ENCODE data around the gene PARD3B.

PARD3B gene

GRCh38 chr2:205003288-205003687 lies 458.0 kb downstream of the PARD3B start:
- TF ChIP-seq CTCF (conservative IDR thresholded peaks at IDR 0.05; ENCODE audit: low read depth), result no peak
- POLR2A ChIA-PET (ENCODE audit: low non-redundant PET), result no interaction called here
- H3K27ac ChIP-seq, result no peak overlapping the region
- DNase-seq (ENCODE audit: low spot score), result no peak
- CTCF ChIA-PET, result no interaction called here

GRCh38 chr2:205010196-205010595 lies 464.9 kb downstream of the PARD3B start:
- ChIA-PET CTCF (interaction anchor here (0.6 kb wide), 1 partner anchor 23 kb away, joined by 3 read pairs; no protein-coding TSS in a partner anchor), POLR2A (ENCODE audit: low non-redundant PET) (no interaction called here)
- TF ChIP-seq CTCF (conservative IDR thresholded peaks at IDR 0.05; ENCODE audit: low read depth), result no peak
- DNase-seq (ENCODE audit: low spot score), result no peak
- H3K27ac ChIP-seq, result no peak overlapping the region

- ChIA-PET CTCF (no interaction called here), POLR2A (ENCODE audit: low non-redundant PET) (no interaction called here)
- no peak for TF ChIP-seq CTCF (conservative IDR thresholded peaks at IDR 0.05; ENCODE audit: low read depth)
- H3K27ac ChIP-seq, result no peak overlapping the region
- DNase-seq (ENCODE audit: low spot score), result no peak
Observed at GRCh38 chr2:205011031-205011430, 465.8 kb downstream of the PARD3B start.

GRCh38 chr2:205012961-205013360 lies 467.7 kb downstream of the PARD3B start:
- H3K27ac ChIP-seq, result no peak overlapping the region
- DNase-seq (ENCODE audit: low spot score), result no peak
- no peak for TF ChIP-seq CTCF (conservative IDR thresholded peaks at IDR 0.05; ENCODE audit: low read depth)
- ChIA-PET CTCF (no interaction called here), POLR2A (ENCODE audit: low non-redundant PET) (no interaction called here)

GRCh38 chr2:205013586-205013985 lies 468.3 kb downstream of the PARD3B start:
- TF ChIP-seq CTCF (conservative IDR thresholded peaks at IDR 0.05; ENCODE audit: low read depth), result no peak
- ChIA-PET CTCF (interaction anchor here (0.8 kb wide), 1 partner anchor 13 kb away, joined by 4 read pairs; no protein-coding TSS in a partner anchor), POLR2A (ENCODE audit: low non-redundant PET) (no interaction called here)
- no peak for DNase-seq (ENCODE audit: low spot score)
- H3K27ac ChIP-seq, result no peak overlapping the region

- DNase-seq (ENCODE audit: low spot score), result no peak
- TF ChIP-seq CTCF (conservative IDR thresholded peaks at IDR 0.05; ENCODE audit: low read depth), result no peak
- CTCF ChIA-PET, result interaction anchor here (0.8 kb wide), 1 partner anchor 14 kb away, joined by 4 read pairs; no protein-coding TSS in a partner anchor
- POLR2A ChIA-PET (ENCODE audit: low non-redundant PET), result no interaction called here
- H3K27ac ChIP-seq, result no peak overlapping the region
Observed at GRCh38 chr2:205014201-205014600, 468.9 kb downstream of the PARD3B start.

- POLR2A ChIA-PET (ENCODE audit: low non-redundant PET), result no interaction called here
- H3K27ac ChIP-seq, result no peak overlapping the region
- DNase-seq (ENCODE audit: low spot score), result no peak
- CTCF ChIA-PET, result no interaction called here
- TF ChIP-seq CTCF (conservative IDR thresholded peaks at IDR 0.05; ENCODE audit: low read depth), result no peak
Observed at GRCh38 chr2:205017381-205017780, 472.1 kb downstream of the PARD3B start.

All from RWPE1 (cell line).